OCI-M1 (cell line): ENCODE results near the gene FOXO6.
A peak's percentile ranks its signal among the peaks of the same experiment; 100 is the strongest.
"Not testable (repeated sequence)": the region's sequence is repeated elsewhere in the genome, so short reads cannot be mapped to it uniquely, and the experiment has no call there.

Source experiments
- DNase-seq: peaks from one replicate; lab custom pipeline; 2025; lab: John Stamatoyannopoulos, UW

The FOXO6 gene

DNA sequence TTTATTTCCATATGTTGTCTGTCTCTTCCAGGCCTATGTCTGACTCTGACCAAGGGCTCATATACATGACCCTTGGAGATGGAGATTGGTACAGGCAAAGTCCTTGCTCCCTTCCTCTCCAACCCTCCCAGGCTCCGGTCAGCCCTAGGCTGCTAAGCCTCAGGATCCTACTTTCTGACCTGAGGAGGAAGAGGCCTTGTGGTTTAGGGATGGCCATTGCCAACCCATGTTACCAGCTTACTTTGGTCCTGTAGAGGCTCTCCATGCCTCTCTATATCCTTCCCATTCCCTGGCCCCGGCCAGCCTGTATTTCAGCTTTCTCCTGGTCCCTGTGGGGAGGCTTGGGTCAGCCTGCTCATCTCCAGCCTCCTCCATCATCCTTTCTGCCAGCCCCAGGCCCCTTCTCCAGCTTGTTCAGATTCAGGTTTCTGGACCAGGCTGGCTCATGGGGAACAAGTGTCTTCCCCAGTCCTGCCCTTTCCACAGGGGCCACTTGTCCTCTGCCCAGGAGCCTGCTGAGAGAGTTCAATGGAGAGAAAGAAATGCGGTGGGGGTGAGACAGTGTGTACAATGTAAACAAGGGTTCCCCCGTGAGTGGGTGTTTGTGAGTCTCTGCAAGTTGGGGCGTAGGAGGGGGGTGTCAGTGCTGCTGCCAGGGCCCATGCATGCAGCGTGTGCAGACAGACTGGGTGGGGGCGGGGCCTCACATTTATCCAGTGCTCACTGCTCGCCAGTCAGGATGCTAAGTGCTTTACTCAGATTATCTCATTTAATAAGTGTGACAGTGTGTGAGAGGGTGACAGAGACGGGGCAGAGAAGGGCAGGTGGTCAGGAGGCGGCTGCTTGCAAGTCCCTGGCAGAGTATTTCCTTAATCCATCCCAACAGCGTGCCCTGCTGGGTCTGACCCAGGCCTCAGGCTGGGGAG is 31.3 kb upstream of the FOXO6 start:
- DNase-seq: no peak

GRCh38 chr1:41330588-41331545 is 30.4 kb upstream of the FOXO6 start:
- no peak for DNase-seq

DNA sequence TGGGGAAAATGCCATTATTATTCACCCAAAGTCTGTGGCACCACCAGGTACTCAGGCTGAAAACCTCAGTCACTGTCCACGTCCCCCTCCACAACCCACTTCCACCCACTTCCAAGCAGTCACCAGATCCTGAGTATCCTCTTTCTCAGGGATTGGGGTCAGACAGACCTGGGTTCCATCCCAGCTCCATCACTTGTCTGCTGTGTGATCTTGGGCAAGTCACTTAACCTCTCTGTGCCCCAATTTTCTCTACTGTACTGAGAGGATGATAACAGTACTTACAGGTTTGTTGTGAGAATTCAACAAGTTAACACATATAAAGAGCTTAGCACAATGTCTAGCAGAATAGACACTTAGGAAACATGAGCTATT is 29.7 kb upstream of the FOXO6 start:
- DNase-seq: no peak

DNA sequence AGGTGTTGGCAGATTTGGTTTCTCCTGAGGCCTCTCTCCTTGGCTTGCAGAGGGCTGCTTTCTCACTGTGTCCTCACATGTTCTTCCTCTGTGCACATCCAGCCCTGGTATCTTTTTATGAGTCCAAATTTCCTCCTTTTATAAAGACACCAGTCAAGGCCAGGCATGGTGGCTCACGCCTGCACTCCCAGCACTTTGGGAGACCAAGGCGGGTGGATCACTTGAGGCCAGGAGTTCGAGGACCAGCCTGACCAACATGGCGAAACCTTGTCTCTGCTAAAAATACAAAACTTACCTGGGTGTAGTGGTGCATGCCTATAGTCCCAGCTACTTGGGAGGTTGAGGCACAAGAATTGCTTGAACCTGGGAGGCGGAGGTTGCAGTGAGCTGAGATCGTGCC is 29.1 kb upstream of the FOXO6 start:
- not testable (repeated sequence) for DNase-seq

GRCh38 chr1:41333146-41333784 is 28.0 kb upstream of the FOXO6 start:
- peak; percentile 95 for DNase-seq

- DNase-seq: peak; percentile 25
Observed at GRCh38 chr1:41338820-41339219, 22.4 kb upstream of the FOXO6 start.

DNA sequence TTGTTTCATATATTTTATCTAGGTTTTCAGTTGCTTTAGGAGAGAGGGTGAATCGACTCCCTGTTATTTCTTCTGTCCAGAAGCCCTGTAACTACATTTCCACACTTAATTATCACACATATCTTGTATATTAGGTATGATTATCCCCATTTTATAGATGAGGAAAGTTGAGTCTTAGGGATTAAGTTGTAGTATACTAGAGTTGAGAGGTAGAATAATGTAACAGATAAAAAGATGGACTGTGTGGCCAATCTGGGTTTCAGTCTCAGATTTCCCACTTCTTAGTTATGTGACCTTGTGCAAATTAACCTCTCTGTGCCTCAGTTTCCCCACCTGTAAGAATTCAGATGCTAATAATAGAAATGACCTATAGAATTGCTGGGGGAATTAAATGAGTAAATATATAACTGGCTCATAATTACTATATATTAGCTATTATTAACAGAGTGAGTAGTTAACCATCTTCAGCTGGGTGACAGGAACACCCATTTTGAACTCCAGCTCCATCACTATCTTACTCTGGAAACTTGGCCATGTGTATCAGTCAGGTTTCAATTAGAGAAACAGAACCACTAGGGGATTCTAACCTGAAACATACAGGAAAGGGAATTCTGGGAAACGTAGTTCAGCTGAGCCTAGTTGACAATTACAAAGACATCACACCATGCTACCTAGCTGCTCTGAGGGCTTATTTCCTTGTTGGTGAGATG is 20.4 kb upstream of the FOXO6 start:
- DNase-seq: peak; percentile 19

DNA sequence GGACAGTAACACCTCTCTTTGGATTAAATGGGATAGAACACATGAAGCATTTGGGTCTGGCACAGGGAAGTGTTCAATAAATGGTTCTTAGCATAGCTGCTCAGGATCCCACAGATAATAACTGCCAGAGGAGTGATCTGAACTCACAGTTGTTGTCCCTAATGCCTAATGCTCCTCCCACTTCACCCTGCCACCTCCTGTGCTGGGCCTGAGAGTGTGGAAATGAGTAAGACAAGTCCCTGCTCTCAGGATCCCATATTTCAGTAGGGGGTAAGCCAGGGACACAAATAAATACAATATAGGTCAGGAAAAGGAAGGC is 19.9 kb upstream of the FOXO6 start:
- DNase-seq: no peak

GRCh38 chr1:41341772-41342562 is 19.3 kb upstream of the FOXO6 start:
- no peak for DNase-seq

DNA sequence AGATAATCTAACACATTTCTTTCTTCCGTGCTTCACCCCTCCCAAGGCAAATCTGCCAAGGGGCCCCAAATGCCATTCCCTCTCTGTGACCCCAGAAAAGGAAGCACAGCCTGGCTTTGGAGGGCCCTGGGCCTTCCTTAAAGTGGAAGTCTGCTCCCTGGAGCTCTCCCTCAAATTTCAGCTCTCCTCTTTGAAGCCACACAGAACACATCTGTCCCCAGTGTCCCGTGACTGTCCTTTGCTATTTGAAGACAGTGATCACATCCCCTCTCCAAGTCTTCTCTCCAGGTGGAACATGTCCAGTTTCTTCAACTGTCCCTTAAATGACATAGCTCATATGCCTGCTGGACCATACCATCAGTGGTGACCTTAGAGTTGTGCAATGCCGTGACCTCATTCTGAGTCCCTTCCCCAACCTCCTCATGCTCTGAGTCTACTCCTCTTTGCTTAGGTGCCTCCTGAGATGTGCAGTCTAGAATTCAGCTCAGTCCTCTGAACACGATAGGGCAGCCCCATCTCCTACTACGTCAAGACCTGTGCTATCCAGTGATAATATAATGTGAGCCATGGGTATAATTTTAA is 18.4 kb upstream of the FOXO6 start:
- no peak for DNase-seq

DNA sequence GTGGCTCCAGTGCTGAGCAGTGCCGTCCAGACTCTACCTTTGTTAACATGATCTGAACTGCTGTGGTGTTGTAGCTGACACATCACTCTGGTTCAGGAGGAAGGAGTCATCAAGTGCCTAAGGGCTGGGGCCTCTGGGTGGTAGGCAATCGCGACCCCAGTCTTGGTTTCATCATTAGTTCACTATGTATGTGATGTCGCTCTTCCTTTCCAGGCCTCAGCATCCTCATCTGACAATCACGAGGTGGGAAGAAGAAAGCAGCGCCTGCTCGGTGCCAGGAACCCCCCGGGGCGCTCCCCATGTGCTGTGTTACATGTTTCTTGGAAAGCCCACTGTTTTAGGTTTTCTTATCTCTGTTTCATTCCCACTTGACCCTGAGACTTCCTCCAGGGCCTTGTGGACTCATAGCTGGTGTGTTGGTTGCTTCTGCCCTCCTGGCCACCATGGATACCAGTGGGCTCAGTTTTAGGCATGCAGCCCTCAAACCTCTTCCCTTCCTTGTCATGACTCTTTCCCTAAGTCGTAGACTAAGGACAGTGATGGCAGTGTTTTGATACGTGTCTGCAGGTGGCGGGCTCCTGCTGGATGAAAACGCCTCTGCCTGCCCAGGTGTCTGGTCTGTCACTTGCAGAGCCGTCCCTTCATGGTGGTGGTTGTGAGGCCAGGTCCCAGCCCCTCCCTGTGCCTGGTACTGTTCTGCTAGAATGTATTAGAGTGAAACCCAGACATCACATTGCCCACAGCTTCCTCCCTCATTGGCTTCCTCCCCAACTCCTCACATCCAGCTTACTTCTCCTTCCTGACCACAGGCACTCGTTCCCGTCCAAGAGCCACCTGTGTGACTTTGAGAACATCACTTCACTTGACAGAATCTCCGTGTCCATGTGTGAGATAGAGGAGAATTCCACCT is 17.2 kb upstream of the FOXO6 start:
- DNase-seq: no peak

- no peak for DNase-seq
Observed at GRCh38 chr1:41344708-41345159, 16.5 kb upstream of the FOXO6 start.

DNA sequence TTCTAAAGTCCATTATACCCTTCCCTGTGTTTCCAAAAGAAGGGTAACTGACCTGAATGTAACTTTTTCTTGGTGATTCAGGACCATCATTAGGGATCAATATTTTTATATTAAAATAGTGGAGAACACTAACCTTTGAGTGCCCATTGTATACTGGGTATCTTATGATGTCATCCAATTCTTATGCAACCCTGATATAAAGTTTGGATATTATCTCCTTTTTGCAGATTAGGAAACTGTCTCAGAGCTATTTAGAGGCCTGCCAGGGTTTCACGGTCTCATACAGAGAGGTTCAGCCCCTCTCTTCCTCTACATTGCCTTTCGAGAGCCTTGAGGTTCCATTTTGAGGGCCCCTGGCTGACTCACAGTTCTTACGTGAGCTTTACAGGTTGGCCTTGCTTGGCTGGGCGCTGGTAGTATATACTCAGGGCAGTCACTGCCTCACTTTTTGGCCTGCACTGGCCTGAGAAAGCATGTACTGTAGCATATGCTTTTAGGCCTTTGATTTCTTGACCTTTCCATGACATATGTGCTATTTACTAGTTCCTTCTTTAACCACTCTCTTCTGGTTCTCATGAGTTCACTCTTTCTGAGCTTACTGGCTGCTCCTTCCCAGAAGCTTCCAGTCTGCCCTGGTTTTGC is 15.7 kb upstream of the FOXO6 start:
- DNase-seq: no peak

- DNase-seq: no peak
Observed at GRCh38 chr1:41347276-41347675, 14.0 kb upstream of the FOXO6 start.

DNA sequence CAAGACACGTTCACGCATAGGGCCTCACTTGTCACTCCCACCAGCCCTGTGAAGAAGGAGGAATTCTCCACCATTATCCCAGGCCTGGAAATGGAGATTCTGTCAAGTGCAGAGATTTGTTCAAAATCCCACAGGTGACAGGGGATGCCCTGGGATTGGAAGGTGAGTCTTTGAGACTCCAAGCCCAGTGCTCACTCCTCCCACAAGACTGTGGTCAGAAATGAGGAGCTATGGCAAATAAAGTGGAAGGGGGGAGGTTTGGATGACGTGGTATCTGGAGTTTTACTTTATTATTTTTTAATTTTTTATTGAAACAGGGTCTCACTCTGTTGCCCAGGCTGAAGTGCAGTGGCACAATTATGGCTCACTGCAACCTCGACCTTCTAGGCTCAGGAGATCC is 12.8 kb upstream of the FOXO6 start:
- no peak for DNase-seq

DNA sequence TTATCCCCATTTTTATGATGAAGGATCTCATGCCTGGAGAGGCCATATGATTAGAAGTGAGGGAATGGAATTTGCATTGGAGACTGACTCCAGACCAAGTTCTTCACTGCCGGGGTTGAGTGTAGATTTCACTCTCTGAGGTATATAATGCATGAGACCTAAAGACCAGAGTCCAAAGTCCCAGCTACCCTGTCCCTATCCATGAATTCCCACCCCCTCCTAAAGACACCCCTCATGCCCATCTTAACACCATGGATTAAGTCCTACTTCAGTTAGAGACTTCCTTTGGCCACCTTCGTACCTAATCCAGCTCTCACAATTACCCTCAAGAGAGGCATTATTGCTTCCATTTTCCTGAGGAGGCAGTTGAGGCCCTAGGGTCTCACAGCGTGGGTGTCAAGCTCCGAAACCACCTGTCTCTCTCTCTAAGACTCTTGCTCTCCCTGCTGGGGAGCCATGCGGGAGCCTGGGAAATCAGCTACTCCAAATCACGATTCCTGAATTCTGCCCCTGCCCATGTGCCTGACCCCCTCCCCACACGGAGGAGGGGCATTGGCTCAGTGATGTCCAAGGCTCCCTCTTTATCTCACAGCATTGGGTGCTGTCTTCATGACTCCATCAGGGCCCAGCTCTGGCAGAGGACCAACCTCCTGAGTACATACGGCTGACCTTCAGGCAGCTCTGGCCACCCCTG is 11.7 kb upstream of the FOXO6 start:
- no peak for DNase-seq

GRCh38 chr1:41350055-41350378 is 11.2 kb upstream of the FOXO6 start:
- no peak for DNase-seq
